ENCODE data around the gene TCF12.
"Not testable (repeated sequence)": the region's sequence is repeated elsewhere in the genome, so short reads cannot be mapped to it uniquely, and the experiment has no call there.

Gene TCF12

GRCh38 chr15:57158589-57158988 is 240.1 kb downstream of the TCF12 start:
- no peak for DNase-seq (ENCODE audit: low read depth)
- no peak overlapping the region for H3K4me3 ChIP-seq (replicated peaks; ENCODE audit: low read depth, low read length)
- no peak for TF ChIP-seq CTCF (IDR thresholded peaks at IDR 0.05; ENCODE audit: low read length, missing control alignments)

- no peak for TF ChIP-seq CTCF (IDR thresholded peaks at IDR 0.05; ENCODE audit: low read length, missing control alignments)
- H3K4me3 ChIP-seq (replicated peaks; ENCODE audit: low read depth, low read length): no peak overlapping the region
- no peak for DNase-seq (ENCODE audit: low read depth)
Measured at GRCh38 chr15:57158997-57159668, 240.7 kb downstream of the TCF12 start.

DNA sequence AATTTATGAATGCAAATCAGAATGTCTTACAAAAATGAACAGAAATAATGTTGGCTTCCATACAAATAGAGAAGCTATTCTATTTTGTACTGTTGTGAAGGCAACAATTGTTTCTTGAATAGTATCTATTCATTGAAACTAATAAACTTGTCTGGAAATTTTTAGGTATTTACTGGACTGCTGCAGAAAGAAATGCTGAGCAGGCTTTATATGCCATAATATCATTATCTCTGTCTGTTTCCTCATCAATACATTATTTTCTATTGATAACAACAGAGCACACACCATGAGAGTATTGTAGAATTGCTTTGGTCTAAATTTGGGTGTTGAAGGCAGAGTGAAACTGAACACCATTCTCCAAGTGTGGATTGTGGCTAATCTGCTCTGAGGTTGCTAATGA is 241.3 kb downstream of the TCF12 start:
- no peak for DNase-seq (ENCODE audit: low read depth)
- H3K4me3 ChIP-seq (replicated peaks; ENCODE audit: low read depth, low read length): no peak overlapping the region
- no peak for TF ChIP-seq CTCF (IDR thresholded peaks at IDR 0.05; ENCODE audit: low read length, missing control alignments)

DNA sequence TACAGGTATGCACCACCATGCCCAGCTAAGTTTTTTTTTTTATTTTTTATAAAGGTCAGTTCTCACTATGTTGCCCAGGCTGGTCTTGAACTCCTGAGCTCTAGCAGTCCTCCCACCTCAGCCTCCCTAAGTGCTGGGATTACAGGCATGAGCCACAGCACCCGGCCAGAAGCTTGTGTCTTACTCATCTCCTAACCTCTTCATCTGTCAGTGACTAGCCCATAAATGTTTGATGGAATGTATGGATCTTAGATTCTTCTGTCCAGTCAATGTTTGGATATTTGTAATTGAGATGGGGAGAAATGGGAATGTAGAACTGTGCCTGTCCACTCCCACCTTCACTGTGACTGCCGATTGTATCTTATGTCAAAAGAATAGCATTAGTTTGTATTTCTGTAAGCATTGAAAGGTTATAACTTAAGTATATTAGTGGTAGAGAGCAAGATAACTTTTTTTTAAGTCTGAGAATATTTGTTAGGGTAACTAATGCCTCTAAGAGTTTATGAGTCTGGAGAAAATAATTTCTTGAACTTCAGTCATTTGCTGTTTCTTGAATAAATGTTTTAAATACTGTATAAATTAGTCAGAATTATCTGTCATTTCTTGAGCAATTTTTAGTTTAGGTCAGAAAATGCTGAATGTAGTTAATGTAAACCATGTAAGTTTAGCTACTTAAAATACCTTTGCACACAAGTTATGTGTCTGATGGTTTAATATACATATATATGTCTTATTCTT is 242.5 kb downstream of the TCF12 start:
- TF ChIP-seq CTCF (IDR thresholded peaks at IDR 0.05; ENCODE audit: low read length, missing control alignments): no peak
- no peak overlapping the region for H3K4me3 ChIP-seq (replicated peaks; ENCODE audit: low read depth, low read length)
- no peak for DNase-seq (ENCODE audit: low read depth)

DNA sequence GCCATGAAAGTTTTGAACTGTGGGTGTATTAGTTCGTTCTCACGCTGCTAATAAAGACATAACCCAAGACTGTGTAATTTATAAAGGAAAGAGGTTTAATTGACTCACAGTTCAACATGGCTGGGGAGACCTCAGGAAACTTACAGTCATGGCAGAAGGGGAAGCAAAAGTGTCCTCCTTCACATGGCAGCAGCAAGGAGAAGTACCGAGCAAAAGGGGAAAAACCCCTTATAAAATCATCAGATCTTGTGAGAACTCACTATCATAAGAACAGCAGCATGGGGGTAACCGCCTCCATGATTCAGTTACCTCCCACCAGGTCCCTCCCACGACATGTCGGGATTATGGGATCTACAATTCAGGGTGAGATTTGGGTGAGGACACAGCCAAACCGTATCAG is 245.8 kb downstream of the TCF12 start:
- not testable (repeated sequence) for DNase-seq (ENCODE audit: low read depth); H3K4me3 ChIP-seq (replicated peaks; ENCODE audit: low read depth, low read length)

GRCh38 chr15:57165992-57166391 is 247.5 kb downstream of the TCF12 start:
- peak; percentile 71 for DNase-seq (ENCODE audit: low read depth)
- H3K4me3 ChIP-seq (replicated peaks; ENCODE audit: low read depth, low read length): no peak overlapping the region
- TF ChIP-seq CTCF (IDR thresholded peaks at IDR 0.05; ENCODE audit: low read length, missing control alignments): no peak

GRCh38 chr15:57167821-57168395 is 249.5 kb downstream of the TCF12 start:
- no peak for DNase-seq (ENCODE audit: low read depth)
- no peak overlapping the region for H3K4me3 ChIP-seq (replicated peaks; ENCODE audit: low read depth, low read length)
- no peak for TF ChIP-seq CTCF (IDR thresholded peaks at IDR 0.05; ENCODE audit: low read length, missing control alignments)
